Measurements from ENCODE around the gene SAP30BP.

DNA sequence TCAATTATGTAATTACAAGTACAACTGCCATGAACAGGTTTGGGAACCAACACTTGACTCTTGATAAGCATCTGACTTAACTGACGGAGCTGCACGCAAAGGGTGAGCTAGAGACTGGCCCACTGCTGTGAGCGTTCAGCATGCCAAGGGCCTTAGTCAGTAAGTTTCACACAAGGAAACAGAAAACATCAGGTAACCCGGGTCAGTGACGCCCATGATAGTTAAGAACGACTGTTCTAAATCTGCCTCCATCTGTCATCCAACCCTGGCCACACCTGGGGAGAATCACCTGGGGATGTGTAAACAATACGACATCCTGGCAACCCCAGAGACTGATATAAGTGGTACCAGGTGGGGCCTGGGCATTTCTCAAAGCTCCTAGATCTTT lies 21.6 kb upstream of the SAP30BP start:
- TF ChIP-seq CTCF (IDR thresholded peaks at IDR 0.05; ENCODE audit: low read depth, low read length) (no peak), POLR2A (IDR thresholded peaks at IDR 0.05; ENCODE audit: extremely low read depth, insufficient read length) (no peak), MYC (IDR thresholded peaks at IDR 0.05; ENCODE audit: low read depth, low read length) (no peak), MAX (IDR thresholded peaks at IDR 0.05; ENCODE audit: low read depth, low read length) (no peak)

All from NB4 (cell line).